ENCODE measurements around the gene ABLIM2. TPM values are rescaled to one million over a fixed set of nuclear protein-coding genes. Genes with fewer than 3 reads are reported as not detected.

Gene ABLIM2
- total RNA-seq, 2 experiments from 2014 or later, result 0.32 to 0.54 TPM

DNA sequence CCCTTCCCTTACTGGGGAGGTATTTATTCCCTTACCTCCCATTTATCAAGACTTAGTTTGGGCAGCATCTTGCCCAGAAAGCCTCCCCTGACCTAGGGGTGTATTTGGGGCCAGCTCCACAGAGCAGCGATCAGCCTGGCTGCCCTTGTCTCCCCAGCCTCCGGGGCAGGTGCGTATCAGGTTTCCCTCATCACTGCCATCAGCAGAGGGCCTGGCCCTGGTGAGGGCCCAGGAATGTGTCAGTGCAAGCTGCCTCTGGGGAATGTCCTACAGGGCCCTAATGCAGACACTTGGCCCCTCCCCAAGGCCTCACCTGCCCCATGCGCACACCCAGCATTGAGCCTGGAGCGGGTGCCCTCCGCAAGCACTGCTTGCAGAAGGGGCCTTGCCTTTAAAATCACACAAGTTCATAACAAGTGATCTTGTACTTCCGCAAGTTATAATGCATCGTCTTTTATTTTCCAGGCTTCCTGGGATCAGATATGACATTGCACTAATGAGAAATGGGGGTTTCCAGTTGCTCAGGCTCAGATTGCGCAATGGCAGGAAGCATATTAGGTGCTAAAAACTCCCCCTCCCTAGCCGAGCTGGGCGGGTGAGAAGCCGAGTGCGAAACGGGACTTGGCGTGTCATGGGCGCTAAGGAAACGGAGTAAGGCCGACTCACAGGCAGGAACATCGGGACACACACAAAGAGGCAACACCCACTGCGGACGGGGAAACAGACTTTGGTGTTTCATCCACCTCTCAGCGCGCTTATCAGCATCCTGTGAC, 193.5 kb downstream of the ABLIM2 start:
- intact Hi-C loops (cut with micrococcal nuclease), result loop anchor here (5.0 kb wide), 1 partner anchor 108 kb away; no protein-coding TSS in a partner anchor
- Mint-ChIP-seq H3K27me3 (peaks cover 11% of the 10 kb centered on the region), H3K36me3 (ENCODE audit: low read depth) (peaks cover under 1% of the 10 kb centered on the region), H3K27ac (peak overlapping the region; percentile 79), H3K4me3 (no peak overlapping the region), H3K9me3 (no peaks in the 10 kb centered on the region), H3K4me1 (ENCODE audit: low read depth) (peaks cover 77% of the 10 kb centered on the region)
- TF ChIP-seq, protein P1, sequence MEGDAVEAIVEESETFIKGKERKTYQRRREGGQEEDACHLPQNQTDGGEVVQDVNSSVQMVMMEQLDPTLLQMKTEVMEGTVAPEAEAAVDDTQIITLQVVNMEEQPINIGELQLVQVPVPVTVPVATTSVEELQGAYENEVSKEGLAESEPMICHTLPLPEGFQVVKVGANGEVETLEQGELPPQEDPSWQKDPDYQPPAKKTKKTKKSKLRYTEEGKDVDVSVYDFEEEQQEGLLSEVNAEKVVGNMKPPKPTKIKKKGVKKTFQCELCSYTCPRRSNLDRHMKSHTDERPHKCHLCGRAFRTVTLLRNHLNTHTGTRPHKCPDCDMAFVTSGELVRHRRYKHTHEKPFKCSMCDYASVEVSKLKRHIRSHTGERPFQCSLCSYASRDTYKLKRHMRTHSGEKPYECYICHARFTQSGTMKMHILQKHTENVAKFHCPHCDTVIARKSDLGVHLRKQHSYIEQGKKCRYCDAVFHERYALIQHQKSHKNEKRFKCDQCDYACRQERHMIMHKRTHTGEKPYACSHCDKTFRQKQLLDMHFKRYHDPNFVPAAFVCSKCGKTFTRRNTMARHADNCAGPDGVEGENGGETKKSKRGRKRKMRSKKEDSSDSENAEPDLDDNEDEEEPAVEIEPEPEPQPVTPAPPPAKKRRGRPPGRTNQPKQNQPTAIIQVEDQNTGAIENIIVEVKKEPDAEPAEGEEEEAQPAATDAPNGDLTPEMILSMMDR (IDR thresholded peaks at IDR 0.05), result no peak
- ChIA-PET CTCF (interaction anchor here (1.7 kb wide), 1 partner anchor 21 kb away, joined by 6 read pairs; no protein-coding TSS in a partner anchor), POLR2A (interaction anchor here (0.7 kb wide), 1 partner anchor 29 kb away, joined by 3 read pairs; no protein-coding TSS in a partner anchor)
- DNase-seq (peak; percentile 70), ATAC-seq (no peak)

DNA sequence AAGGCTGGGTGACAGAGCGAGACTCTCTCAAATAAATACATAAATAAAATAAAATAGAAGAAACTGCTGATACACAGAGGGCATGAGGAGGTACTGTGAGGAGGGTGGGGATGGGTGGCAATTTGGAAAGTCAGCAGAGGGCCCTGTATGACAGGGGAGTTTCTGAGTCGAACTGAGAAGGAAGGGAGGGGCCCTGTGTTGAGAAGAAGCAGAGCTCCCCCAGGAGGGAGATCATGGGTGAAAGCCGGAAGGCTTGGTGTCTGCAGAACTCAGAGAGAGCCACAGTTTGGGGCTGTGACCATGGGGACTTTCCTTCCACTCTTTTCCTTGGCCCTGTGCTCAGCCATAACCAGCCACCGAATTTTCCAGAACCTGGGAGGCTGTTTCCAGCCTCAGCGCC, 194.2 kb downstream of the ABLIM2 start:
- TF ChIP-seq, protein P1 (IDR thresholded peaks at IDR 0.05), result no peak
- Mint-ChIP-seq H3K36me3 (ENCODE audit: low read depth) (no peaks in the 10 kb centered on the region), H3K4me1 (ENCODE audit: low read depth) (peaks cover 75% of the 10 kb centered on the region), H3K9me3 (no peaks in the 10 kb centered on the region), H3K27me3 (peaks cover 11% of the 10 kb centered on the region), H3K27ac (peak overlapping the region; percentile 52), H3K4me3 (no peak overlapping the region)
- ChIA-PET POLR2A (interaction anchor here (0.7 kb wide), 1 partner anchor 28 kb away, joined by 3 read pairs; no protein-coding TSS in a partner anchor), CTCF (interaction anchor here (1.7 kb wide), 1 partner anchor 22 kb away, joined by 6 read pairs; no protein-coding TSS in a partner anchor)
- intact Hi-C loops (cut with micrococcal nuclease), result loop anchor here (5.0 kb wide), 1 partner anchor 107 kb away; no protein-coding TSS in a partner anchor
- DNase-seq (peak; percentile 64), ATAC-seq (peak; percentile 48)

DNA sequence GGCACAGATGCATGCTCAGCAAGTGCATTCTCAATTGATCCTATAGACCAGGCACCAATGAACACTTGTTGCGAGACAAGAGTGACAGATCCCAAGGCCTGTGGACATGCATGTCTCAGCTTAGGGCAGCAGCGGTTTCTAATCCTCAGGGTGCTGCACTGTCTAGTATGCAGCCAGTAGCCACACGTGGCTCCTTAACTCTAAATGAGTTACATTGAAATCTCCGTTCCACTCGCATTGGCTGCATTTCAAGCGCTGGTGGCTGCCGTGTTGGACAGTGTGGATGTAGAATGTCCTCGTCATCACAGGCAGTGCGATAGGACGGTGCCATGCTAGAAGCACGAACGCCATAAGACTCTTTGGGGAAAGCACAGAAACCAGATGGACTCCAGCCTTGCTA, 194.9 kb downstream of the ABLIM2 start:
- Mint-ChIP-seq H3K4me1 (ENCODE audit: low read depth) (peaks cover 75% of the 10 kb centered on the region), H3K4me3 (no peak overlapping the region), H3K9me3 (no peaks in the 10 kb centered on the region), H3K27ac (no peak overlapping the region), H3K27me3 (peaks cover 15% of the 10 kb centered on the region), H3K36me3 (ENCODE audit: low read depth) (no peaks in the 10 kb centered on the region)
- ChIA-PET POLR2A (interaction anchor here (0.5 to 0.8 kb wide), 2 partner anchors 11 to 120 kb away, joined by 3 read pairs; no protein-coding TSS in a partner anchor), CTCF (no interaction called here)
- TF ChIP-seq, protein P1 (IDR thresholded peaks at IDR 0.05), result no peak
- DNase-seq, result no peak
- intact Hi-C loops (cut with micrococcal nuclease), result loop anchor here (5.0 kb wide), 1 partner anchor 106 kb away; no protein-coding TSS in a partner anchor
- ATAC-seq, result no peak

DNA sequence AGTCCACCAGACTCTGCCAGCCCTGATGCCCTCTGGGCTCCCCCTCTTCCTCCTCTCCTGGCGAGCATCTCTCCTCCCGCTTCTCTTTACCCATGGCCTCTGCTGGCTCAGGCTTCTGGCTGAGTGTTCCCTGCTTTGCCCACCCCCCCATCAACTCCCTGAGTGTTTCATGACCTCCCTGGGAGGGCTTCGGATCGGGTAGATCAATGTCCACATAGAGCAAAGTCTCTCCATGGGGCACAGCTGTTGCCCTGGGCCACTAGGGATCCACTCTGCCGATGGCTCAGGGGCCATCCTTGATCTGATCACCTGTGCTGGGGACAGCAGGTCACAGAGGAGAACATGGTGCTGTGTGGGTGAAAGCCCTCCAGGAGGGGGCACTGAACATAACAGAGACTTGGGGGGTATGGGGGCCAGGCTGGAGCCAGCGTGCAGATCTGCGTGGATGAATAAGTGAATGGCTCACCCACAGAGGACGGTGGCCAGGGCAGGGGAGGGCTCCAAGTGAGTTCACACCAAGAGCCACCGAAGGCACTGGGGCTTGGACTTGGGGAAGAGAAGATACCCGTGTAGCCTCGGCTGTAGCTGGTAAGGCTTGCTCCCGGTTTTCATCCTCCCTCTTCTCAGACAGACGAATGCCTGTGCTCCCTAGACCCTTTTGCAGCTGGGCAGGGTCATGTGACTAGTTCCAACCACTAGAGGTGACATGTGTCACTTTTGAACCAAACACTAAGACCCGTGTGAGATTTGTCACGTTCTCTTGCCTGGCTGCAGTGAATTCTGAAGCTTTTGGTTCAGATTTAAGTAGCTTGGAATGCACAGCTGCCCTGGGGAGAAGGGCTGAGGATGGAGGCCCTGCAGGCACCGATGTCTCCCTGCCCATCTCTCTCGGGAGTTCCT, 195.8 kb downstream of the ABLIM2 start:
- peak overlapping the region; percentile 7 for H3K4me3 Mint-ChIP-seq
- POLR2A ChIA-PET, result interaction anchor here (0.5 to 2.2 kb wide), 5 partner anchors 7 to 453 kb away, joined by 3 to 8 read pairs (median 3); partner anchors contain the start of gene AFAP1

More for the DNA sequence above, 195.8 kb downstream of the ABLIM2 start:
- intact Hi-C loops (cut with micrococcal nuclease), result loop anchor here (5.0 kb wide), 1 partner anchor 106 kb away; no protein-coding TSS in a partner anchor
- no peaks in the 10 kb centered on the region for H3K9me3 Mint-ChIP-seq
- CTCF ChIA-PET, result interaction anchor here (1.7 kb wide), 1 partner anchor 119 kb away, joined by 4 read pairs; no protein-coding TSS in a partner anchor
- no peak for DNase-seq
- H3K27ac Mint-ChIP-seq, result peak overlapping the region; percentile 70
- H3K4me1 Mint-ChIP-seq (ENCODE audit: low read depth), result peaks cover 72% of the 10 kb centered on the region
- H3K36me3 Mint-ChIP-seq (ENCODE audit: low read depth), result no peaks in the 10 kb centered on the region
- TF ChIP-seq, protein P1 (IDR thresholded peaks at IDR 0.05), result no peak
- peaks cover 15% of the 10 kb centered on the region for H3K27me3 Mint-ChIP-seq
- no peak for ATAC-seq

Measured in activated CD8-positive, alpha-beta T cell treated with anti-CD3 and anti-CD28 coated beads for 36 hours (primary cell).